ENCODE results near the gene AMPD3. TPM values are rescaled to one million over a fixed set of nuclear protein-coding genes. Genes with fewer than 3 reads are reported as not detected.
"Not testable (repeated sequence)": the region's sequence is repeated elsewhere in the genome, so short reads cannot be mapped to it uniquely, and the experiment has no call there.

Gene AMPD3
- total RNA-seq, 1 donor from 2014 or later: 6.8 TPM

DNA sequence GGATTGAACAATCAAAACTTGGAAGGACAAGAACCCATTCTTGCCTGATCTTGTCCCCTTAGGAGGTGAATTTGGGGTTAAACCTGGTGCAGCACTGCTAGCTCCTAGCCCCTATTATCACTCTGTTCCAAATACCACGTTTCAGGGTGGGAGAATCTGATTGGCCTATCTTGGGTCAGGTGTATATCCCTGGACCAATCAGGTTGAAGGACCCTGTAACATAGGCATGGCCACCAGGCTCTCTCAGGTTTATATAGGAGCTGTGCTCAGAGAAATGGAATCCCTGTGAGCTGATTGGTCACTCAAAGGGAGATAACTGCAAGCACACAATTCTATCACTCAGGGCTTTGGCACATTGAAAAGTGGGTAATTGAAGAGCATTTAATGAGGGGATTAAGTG lies 26.6 kb upstream of the AMPD3 start:
- H3K9me3 Mint-ChIP-seq: peaks cover 26% of the 10 kb centered on the region
- no peaks in the 10 kb centered on the region for H3K4me1 Mint-ChIP-seq
- no peak overlapping the region for H3K27ac Mint-ChIP-seq
- H3K27me3 Mint-ChIP-seq (ENCODE audit: low read depth): peaks cover 20% of the 10 kb centered on the region
- TF ChIP-seq, protein P1, sequence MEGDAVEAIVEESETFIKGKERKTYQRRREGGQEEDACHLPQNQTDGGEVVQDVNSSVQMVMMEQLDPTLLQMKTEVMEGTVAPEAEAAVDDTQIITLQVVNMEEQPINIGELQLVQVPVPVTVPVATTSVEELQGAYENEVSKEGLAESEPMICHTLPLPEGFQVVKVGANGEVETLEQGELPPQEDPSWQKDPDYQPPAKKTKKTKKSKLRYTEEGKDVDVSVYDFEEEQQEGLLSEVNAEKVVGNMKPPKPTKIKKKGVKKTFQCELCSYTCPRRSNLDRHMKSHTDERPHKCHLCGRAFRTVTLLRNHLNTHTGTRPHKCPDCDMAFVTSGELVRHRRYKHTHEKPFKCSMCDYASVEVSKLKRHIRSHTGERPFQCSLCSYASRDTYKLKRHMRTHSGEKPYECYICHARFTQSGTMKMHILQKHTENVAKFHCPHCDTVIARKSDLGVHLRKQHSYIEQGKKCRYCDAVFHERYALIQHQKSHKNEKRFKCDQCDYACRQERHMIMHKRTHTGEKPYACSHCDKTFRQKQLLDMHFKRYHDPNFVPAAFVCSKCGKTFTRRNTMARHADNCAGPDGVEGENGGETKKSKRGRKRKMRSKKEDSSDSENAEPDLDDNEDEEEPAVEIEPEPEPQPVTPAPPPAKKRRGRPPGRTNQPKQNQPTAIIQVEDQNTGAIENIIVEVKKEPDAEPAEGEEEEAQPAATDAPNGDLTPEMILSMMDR (IDR thresholded peaks at IDR 0.05; ENCODE audit: unreplicated experiment): no peak
- no peak overlapping the region for H3K4me3 Mint-ChIP-seq
- no peak for DNase-seq (ENCODE audit: low spot score in 2 of 2, unreplicated experiment in 2 of 2)
- no peaks in the 10 kb centered on the region for H3K36me3 Mint-ChIP-seq

DNA sequence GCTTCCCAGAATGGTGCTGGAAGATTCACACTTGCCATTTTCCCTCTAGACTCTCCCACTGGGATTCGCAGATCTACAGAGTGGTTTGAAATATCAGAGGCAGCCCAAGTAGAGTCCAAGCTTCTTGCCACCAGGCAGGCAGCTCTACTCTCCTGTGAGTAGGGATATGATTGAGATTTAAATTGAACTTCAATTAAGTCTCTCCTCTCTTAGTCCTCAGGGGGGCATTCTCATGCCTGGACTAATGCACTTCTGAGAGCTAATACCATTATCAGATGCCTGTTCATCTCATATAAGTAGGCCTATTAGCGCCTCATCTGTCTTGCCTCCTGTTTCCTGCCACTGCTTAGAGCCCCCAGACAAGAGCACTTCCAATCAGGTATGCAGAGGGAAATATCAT lies 25.5 kb upstream of the AMPD3 start:
- Mint-ChIP-seq H3K27ac (no peak overlapping the region), H3K9me3 (peaks cover 19% of the 10 kb centered on the region), H3K4me3 (no peak overlapping the region), H3K36me3 (no peaks in the 10 kb centered on the region), H3K4me1 (no peaks in the 10 kb centered on the region), H3K27me3 (ENCODE audit: low read depth) (peaks cover 21% of the 10 kb centered on the region)
- DNase-seq (ENCODE audit: low spot score in 2 of 2, unreplicated experiment in 2 of 2): no peak
- TF ChIP-seq, protein P1 (IDR thresholded peaks at IDR 0.05; ENCODE audit: unreplicated experiment): no peak

DNA sequence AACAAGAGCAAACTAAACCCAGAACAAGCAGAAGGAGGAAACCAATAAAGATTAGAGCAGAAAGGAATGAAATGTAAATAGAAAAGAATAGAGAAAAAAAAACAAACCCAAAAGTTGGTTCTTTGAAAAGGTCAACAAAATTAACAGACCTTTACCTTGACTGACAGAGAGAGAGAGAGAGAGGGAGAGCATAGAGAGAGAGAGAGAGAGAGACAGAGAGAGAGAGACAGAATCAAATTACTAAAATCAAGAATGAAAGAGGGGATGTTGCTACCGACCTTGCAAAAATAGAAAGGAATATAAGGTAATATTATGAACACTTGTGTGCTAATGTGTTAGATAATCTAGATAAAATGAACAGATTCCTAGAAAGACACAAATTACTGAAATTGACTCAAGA lies 22.6 kb upstream of the AMPD3 start:
- no peaks in the 10 kb centered on the region for H3K36me3 Mint-ChIP-seq
- TF ChIP-seq, protein P1 (IDR thresholded peaks at IDR 0.05; ENCODE audit: unreplicated experiment): no peak
- H3K27ac Mint-ChIP-seq: no peak overlapping the region
- H3K27me3 Mint-ChIP-seq (ENCODE audit: low read depth): peaks cover 17% of the 10 kb centered on the region
- no peak overlapping the region for H3K4me3 Mint-ChIP-seq
- DNase-seq (ENCODE audit: low spot score in 2 of 2, unreplicated experiment in 2 of 2): no peak
- no peaks in the 10 kb centered on the region for H3K4me1 Mint-ChIP-seq
- H3K9me3 Mint-ChIP-seq: peaks cover 15% of the 10 kb centered on the region

DNA sequence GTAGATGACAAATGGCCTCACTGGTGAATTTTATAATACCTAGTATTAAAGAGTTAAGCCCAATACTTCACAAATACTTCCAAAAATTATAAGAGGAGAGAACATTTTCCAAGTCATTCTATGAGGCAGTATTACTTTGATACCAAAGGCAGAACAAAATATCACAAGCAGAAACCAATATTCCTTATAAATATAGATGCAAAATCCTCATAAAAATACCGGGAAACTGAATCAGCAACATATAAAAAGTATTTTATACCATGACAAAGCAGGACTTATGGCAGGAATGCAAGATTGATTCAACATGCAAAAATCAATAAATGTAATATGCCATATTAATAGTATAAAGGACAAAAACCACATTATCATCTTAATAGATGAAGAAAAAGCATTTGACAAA lies 22.1 kb upstream of the AMPD3 start:
- Mint-ChIP-seq H3K4me3 (no peak overlapping the region), H3K9me3 (peaks cover 15% of the 10 kb centered on the region), H3K36me3 (no peaks in the 10 kb centered on the region), H3K4me1 (no peaks in the 10 kb centered on the region), H3K27ac (no peak overlapping the region), H3K27me3 (ENCODE audit: low read depth) (peaks cover 17% of the 10 kb centered on the region)
- TF ChIP-seq, protein P1 (IDR thresholded peaks at IDR 0.05; ENCODE audit: unreplicated experiment): no peak
- DNase-seq (ENCODE audit: low spot score in 2 of 2, unreplicated experiment in 2 of 2): no peak

DNA sequence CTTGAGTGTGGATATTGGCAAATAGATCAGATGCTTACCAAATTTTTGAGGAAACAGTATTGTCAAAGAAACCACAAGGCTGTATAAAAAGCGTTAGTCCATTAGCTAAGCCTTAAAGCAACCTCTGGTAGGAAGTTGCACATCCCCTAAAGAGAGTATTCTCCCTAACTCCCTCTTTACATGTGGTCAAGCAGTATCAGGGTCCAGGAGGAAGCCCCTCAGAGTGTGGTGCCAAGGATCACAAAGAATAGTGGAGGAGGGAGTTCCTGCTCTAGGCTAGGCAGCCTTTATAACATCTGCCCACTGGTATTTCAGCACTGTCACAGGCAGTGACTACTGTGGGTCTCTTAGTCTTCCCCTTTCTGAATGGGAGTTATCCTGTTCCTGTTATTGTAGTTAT lies 18.8 kb upstream of the AMPD3 start:
- DNase-seq (ENCODE audit: low spot score in 2 of 2, unreplicated experiment in 2 of 2): no peak
- Mint-ChIP-seq H3K4me3 (no peak overlapping the region), H3K27me3 (ENCODE audit: low read depth) (peaks cover 13% of the 10 kb centered on the region), H3K36me3 (no peaks in the 10 kb centered on the region), H3K27ac (no peak overlapping the region), H3K4me1 (no peaks in the 10 kb centered on the region), H3K9me3 (peaks cover 12% of the 10 kb centered on the region)
- TF ChIP-seq, protein P1 (IDR thresholded peaks at IDR 0.05; ENCODE audit: unreplicated experiment): no peak

DNA sequence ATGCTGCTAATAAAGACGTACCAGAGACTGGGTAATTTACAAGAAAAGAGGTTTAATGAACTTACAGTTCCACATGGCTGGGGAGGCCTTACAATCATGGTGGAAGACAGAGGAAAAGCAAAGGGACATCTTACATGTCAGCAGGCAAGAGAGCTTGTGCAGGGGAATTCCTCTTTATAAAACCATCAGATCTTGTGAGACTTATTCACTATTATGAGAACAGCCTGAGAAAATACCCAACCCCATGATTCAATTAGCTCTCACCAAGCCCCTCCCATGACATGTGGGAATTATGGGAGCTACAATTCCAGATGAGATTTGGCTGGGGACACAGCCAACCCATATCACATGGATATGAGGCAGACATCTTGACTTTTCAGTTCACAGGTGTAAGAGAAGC lies 18.4 kb upstream of the AMPD3 start:
- DNase-seq (ENCODE audit: low spot score in 2 of 2, unreplicated experiment in 2 of 2); H3K27ac Mint-ChIP-seq; H3K4me1 Mint-ChIP-seq; H3K4me3 Mint-ChIP-seq; H3K36me3 Mint-ChIP-seq; H3K9me3 Mint-ChIP-seq: not testable (repeated sequence)
- peaks cover 12% of the 10 kb centered on the region for H3K27me3 Mint-ChIP-seq (ENCODE audit: low read depth)

Measured in mesothelial cell of epicardium (in vitro differentiated cells).